ENCODE data around the gene MLLT1.
A peak's percentile ranks its signal among the peaks of the same experiment; 100 is the strongest.

Gene MLLT1

DNA sequence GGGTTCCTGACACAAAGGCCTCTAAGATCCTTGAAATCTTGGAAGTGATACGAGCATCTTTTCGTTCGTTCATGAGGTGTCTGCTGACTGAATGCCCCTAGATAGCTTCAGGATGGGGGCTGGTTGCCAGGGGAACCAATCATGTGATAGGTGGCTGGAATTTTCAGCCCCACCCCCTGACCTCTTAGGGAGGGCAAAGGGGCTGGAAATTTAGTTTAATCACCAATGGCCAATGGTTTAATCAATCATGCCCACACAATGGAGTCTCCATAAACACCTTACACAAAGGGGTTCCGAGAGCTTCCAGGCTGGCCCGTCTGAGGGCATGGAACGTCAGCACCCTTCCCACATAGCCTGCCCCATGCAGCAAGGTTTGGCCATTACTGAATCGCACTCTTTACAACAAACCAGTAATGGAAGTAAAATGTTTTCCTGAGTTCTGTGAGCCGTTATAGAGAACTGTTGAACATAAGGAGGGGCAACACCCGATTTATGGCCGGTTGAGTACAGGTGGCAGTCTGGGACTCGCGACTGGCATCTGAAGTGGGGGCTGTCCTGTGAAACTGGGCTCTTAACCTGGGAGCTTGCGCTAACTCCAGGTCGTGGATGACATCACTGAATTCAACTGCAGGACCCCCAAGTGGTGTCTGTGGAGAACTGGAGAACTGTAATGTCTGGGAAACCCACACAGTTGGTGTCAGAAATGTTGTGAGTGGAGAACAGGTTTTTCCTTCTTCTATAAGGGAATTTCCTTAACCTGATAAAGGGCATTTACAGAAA lies 25.6 kb downstream of the MLLT1 start:
- DNase-seq: no peak

- DNase-seq: no peak
These were observed 27.7 kb downstream of the MLLT1 start for GRCh38 chr19:6252066-6252465.

DNA sequence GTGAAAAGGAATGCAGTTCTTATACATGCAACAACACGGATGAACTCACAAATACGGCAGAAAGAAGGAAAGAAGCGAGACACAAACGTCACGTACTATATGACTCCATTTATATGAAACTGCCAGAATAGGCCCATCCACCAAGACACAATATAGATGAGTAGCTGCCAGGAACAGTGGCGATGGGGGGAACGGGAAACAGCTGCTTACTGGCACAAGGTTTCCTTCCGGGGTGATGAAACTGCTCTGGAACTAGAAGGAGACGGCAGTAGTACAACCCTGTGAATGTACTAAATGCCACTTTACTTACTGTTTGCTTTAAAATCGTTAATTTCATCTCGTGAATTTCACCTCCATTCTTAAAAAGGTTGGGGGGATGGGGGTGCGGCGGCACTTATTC lies 28.9 kb downstream of the MLLT1 start:
- DNase-seq: no peak

DNA sequence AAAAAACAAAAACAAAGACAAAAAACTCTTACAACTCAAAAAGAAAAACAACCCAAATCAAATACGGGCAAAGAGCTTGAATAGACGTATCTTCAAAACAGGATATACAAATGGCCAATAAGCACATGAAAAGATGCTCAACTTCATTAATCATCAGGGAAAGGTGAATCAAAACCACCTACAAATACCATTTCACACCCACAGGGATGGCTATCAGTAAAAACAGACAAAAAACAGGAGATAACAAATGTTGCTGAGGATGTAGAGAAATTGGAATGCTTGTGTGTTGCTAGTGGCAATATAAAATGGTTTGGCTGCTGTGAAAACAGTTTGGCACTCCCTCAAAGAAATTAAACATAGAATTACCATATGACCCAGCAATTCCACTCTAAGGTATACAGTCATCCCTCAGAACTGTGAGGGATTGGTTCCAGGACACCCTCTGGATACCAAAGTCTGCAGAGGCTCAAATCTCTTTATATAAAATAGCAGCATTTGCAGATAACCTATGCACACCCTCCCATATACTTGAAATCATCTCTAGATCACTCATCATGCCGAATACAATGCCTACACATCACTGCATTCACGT lies 29.7 kb downstream of the MLLT1 start:
- no peak for DNase-seq

- no peak for DNase-seq
These were observed 30.5 kb downstream of the MLLT1 start for GRCh38 chr19:6249296-6249695.

DNA sequence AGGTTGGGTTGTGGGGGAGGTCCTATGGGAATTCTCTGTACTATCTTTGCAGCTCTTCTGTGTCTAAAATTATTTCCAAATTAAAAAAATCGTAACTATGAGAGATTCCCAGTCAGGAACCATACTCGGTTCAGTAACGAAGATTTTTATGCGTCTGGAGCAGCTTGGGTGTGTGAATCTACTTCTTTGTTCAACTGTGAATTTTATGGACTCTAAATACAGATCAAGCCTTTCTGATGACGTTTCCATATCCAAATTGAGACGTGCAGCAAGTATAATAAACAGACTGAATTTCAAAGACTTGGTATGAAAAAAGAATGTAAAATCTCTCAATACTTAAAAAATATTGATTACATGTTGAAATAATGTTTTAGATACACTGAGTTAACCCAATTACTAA lies 30.9 kb downstream of the MLLT1 start:
- no peak for DNase-seq

GRCh38 chr19:6248341-6248740 lies 31.4 kb downstream of the MLLT1 start:
- DNase-seq: no peak

GRCh38 chr19:6247007-6247288 lies 32.8 kb downstream of the MLLT1 start:
- DNase-seq: no peak

GRCh38 chr19:6246174-6247006 lies 33.4 kb downstream of the MLLT1 start:
- DNase-seq: no peak

DNA sequence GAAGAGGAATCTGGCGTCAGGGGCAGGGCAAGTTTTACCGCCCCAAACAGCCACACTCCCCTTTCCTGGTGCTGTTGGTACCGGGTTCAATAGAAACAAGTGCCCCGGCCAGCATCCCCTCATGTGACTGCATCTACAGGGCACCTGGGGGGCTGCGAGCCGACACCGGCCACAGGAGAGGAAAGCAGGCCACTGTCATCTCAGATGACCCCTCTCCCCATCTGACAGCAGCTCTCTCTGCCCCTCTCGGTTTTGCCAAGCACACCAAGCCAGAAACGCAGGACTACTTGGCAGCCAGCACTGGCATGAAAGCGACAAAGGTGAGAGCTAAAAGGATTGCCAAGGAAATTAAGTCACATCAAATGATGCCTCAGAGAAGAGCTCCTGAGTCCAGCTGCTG lies 37.1 kb downstream of the MLLT1 start:
- DNase-seq: no peak

DNA sequence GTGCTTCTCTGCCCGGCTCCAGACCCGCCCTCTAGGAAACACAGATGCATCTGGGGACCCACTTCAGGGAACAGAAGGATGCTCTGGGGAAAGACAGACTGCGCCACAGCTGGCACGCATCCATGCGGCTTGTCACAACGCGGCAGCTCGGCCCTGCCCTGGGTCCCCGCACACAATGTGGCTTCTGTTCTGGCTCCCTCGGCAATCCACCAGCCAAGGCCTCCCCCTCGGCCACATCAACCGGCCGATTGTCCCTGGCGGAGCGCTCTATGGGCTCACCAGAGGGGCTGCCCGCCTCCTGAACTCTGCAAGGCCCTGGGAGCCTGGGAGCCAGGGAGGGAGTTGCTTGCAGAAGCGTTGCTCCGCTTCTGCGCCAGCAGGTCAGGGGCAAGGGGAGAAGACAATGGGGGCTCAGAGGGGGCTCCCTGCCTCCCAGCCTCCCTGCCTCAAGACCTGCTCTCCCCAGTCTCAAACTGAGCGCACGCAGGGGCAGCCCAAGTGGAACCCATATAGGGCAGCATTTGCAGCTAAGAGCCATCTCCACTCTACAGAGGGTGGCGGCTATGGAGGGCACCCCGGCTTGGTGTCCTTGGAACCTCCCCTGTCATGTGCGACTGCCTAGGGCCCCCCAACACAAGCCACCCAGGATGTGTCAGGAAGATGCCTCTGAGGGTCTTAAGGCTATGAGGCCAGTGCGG lies 37.9 kb downstream of the MLLT1 start:
- peak; percentile 55 for DNase-seq

DNA sequence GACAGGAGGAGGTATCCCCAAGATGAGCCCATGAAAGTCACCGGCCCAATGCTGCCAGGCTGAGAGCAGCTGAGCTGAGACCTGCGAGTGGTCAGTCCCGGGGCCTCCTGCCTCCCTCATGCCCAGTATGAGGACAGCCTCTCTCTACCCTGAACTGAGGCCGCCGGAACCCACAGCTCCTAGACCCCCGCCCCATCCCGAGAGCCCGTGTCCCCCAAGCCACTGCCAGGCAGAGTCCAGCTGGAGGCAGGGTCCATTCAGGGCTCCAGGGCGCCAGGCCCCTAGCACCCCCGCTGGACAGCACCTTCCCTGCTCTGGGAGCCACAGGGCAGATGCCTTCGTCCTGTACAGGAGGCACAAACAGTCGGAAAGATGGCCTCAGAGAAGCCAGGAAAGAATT lies 38.7 kb downstream of the MLLT1 start:
- peak; percentile 41 for DNase-seq

DNA sequence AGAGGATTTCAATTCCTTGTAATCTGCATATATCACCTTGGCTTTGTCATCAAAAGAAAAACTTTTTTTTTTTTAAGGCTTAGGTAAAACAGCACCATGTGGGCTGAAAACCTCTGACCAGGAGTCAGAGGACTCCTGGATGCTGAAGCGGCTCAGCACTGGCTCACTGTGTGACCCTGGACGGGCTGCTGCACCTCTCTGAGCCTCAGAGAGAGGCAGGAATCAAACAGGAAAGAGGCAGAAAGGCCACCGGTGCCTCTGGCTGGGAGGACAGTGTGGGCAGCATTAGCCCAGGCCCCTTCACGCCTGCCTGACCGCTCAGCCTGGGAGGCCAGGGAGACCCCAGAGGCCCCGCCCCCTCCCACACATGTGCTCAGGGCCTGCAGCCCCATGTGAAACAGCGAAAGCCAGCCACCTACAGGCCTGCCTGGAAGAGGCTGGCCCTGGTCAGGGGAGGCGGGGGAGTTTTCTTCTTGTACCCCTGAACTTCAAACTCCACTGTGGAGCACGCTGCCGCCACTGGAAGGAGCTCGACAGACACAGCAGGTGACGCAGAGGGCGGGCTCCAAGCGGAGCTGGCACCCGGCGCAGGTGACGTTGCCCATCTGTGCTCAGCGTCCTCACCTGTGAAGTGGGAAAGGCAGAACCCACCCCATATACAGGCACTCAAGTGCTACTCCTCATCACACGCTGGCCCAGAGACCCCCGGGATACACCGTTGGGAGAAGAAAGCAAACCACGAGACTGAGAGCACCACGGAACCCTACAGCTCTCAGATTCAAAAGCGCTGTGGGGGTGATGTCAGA lies 39.7 kb downstream of the MLLT1 start:
- peak; percentile 40 for DNase-seq

- DNase-seq: peak; percentile 38
These were observed 40.4 kb downstream of the MLLT1 start for GRCh38 chr19:6239401-6239844.

GRCh38 chr19:6238643-6239281 lies 41.0 kb downstream of the MLLT1 start:
- peak; percentile 67 for DNase-seq

- no peak for DNase-seq
These were observed 41.5 kb downstream of the MLLT1 start for GRCh38 chr19:6238256-6238642.

DNA sequence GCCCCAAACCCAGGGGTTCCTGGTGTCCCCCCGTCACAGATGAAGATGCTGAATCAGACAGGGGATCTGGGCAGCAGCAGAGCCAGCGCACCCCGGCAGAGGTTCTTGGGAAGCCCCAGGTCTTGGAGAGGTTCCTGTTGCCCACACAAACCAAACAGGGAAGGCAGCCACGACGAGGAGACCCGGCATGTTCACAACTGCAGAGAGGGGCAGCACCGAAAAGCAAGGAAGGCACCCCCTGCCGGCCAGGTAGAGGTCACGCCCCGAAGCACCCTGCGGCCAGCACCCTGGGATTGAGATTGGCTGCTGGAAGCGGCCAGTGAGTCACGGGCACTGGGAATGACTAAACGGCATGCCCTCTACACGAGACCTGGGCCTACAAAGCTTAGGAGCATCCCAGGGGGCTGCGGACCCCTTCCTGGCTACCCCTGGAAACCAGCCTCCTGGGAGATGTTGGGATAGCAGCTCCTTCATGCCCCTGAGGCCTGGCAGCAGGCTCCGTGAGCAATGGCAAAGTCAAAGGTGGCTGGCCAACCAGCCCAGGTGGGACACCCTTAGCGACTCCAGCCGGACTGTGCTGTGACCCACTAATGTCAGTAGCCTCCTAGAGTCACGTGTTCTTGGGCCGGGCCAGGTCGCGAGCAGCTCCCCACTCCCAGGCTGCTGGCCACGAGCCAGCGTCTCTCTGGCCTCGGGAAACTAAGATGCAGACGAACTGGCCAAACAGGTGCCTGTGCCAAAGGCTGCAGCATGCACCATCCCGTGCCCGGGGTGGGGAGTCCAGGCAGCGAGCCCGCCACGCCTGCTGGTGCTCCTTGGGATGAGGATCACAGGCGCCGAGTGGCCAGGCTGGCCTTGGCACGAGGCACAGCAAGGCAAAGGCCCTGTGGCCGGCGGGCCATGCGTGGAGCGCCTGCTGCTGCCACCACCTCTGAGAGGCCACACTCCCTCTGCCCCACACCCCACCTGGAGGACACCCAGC lies 43.2 kb downstream of the MLLT1 start:
- DNase-seq: peak; percentile 39

GRCh38 chr19:6235031-6235951 lies 44.5 kb downstream of the MLLT1 start:
- DNase-seq: no peak

- DNase-seq: no peak
These were observed 45.2 kb downstream of the MLLT1 start for GRCh38 chr19:6234527-6234926.

Data from right forelimb (tissue), 1 donor.